Measurements from ENCODE around the gene RIPK1. TPM values are rescaled to one million over a fixed set of nuclear protein-coding genes. Genes with fewer than 3 reads are reported as not detected.

RIPK1 gene
- total and polyA plus RNA-seq, 10 of the 15 experiments (the other 5 are each of a cell fraction or from before 2014, with no cell fraction given) = 1.6 to 11.2 (median 6.3) TPM

GRCh38 chr6:3136292-3137011, 68.2 kb downstream of the RIPK1 start:
- H3K79me2 ChIP-seq (ENCODE audit: control insufficient read depth, insufficient read depth, low read length) = no peaks in the 10 kb centered on the region
- no peak for TF ChIP-seq BCL11A (IDR thresholded peaks at IDR 0.05; ENCODE audit: low read depth, low read length)
- no peak for TF ChIP-seq RCOR1 (conservative IDR thresholded peaks at IDR 0.05; ENCODE audit: low read depth, low read length)
- no peak for TF ChIP-seq MLLT1 (IDR thresholded peaks at IDR 0.05)
- TF ChIP-seq GABPA (IDR thresholded peaks at IDR 0.05; ENCODE audit: low read depth) = no peak
- TF ChIP-seq RAD51 (IDR thresholded peaks at IDR 0.05) = no peak
- no peak for TF ChIP-seq POU2F2 (IDR thresholded peaks at IDR 0.05; ENCODE audit: borderline replicate concordance, low read depth, low read length)
- TF ChIP-seq BRCA1 (IDR thresholded peaks at IDR 0.05; ENCODE audit: low read depth, low read length) = no peak
- TF ChIP-seq NR2C2 (IDR thresholded peaks at IDR 0.05; ENCODE audit: borderline replicate concordance, control insufficient read depth, insufficient read length, low read depth) = no peak
- no peak for TF ChIP-seq CEBPZ (IDR thresholded peaks at IDR 0.05; ENCODE audit: low read depth, low read length)
- TF ChIP-seq KLF5 (IDR thresholded peaks at IDR 0.05; ENCODE audit: partially characterized antibody) = no peak
- no peak for TF ChIP-seq ZNF592 (IDR thresholded peaks at IDR 0.05)
- TF ChIP-seq BMI1 (IDR thresholded peaks at IDR 0.05; ENCODE audit: borderline replicate concordance) = no peak
- TF ChIP-seq HDAC2 (IDR thresholded peaks at IDR 0.05) = no peak
- no peak for ATAC-seq
- BruUV-seq (replicated peaks) = no TSS peak
- no peaks in the 10 kb centered on the region for H3K9me3 ChIP-seq (replicated peaks; ENCODE audit: control insufficient read depth, insufficient read depth, low read length)
- H3K4me1 ChIP-seq (ENCODE audit: control insufficient read depth, insufficient read depth, low read length) = peaks cover 7% of the 10 kb centered on the region
- H3K27ac ChIP-seq (ENCODE audit: control insufficient read depth, insufficient read depth) = no peak overlapping the region
- CTCF ChIA-PET = interaction anchor here (2.1 kb wide), 1 partner anchor 10 kb away, joined by 9 read pairs; no protein-coding TSS in a partner anchor
- no peaks in the 10 kb centered on the region for H3K36me3 ChIP-seq (ENCODE audit: control insufficient read depth in 2 of 2, insufficient read depth in 2 of 2, low read length in 1 of 2)
- RAD21 ChIA-PET (ENCODE audit: unreplicated experiment) = no interaction called here
- DNase-seq (ENCODE audit: low read depth, low spot score) = no peak
- in situ Hi-C loops (cut with MboI) (no loop called here), intact Hi-C loops (cut with micrococcal nuclease; ENCODE audit: unreplicated experiment) (no loop called here)
- H3K4me3 ChIP-seq = no peak overlapping the region
- H3K4me2 ChIP-seq (ENCODE audit: control insufficient read depth, insufficient read depth) = no peak overlapping the region
- H2AFZ ChIP-seq (ENCODE audit: control insufficient read depth, low read depth, low read length) = no peak overlapping the region
- WGBS (ENCODE audit: insufficient coverage, insufficient replicate concordance, low lambda C conversion rate, missing lambda C conversion rate) = 59% methylated on average over 8 of the region's 8 CpGs
- POLR2A ChIA-PET = no interaction called here
- H3K27me3 ChIP-seq (replicated peaks in 1 of 2; ENCODE audit: control insufficient read depth in 2 of 2, insufficient read depth in 2 of 2, low read length in 1 of 2) = no peaks in the 10 kb centered on the region
- H4K20me1 ChIP-seq (ENCODE audit: control insufficient read depth, insufficient read depth) = no peaks in the 10 kb centered on the region
- H3K9ac ChIP-seq (ENCODE audit: control insufficient read depth, insufficient read depth, low read length) = no peak overlapping the region
- SMC1A ChIA-PET (ENCODE audit: uncharacterized antibody, unreplicated experiment) = interaction anchor here (1.2 kb wide), 1 partner anchor 118 kb away, joined by 3 read pairs; no protein-coding TSS in a partner anchor
- FAIRE-seq = no peak

All from GM12878 (cell line).